GM18502 (cell line): ENCODE measurements around the gene POR.
"Not testable (repeated sequence)": the region's sequence is repeated elsewhere in the genome, so short reads cannot be mapped to it uniquely, and the experiment has no call there.

Experiments
- ATAC-seq: cut with Tn5 transposase; IDR thresholded peaks from one replicate; pipeline ENCODE4 v1.9.1; 2021; ENCODE audit warnings: mild to moderate bottlenecking; ENCODE audit not compliant: unreplicated experiment, poor library complexity

The POR gene

GRCh38 chr7:75883265-75883824 lies 31.6 kb upstream of the POR start:
- ATAC-seq: not testable (repeated sequence)

- no peak for ATAC-seq
Observed at GRCh38 chr7:75884476-75884875, 30.5 kb upstream of the POR start.

GRCh38 chr7:75885036-75885435 lies 29.9 kb upstream of the POR start:
- ATAC-seq: no peak

- ATAC-seq: no peak
Observed at GRCh38 chr7:75887669-75888369, 27.1 kb upstream of the POR start.

- no peak for ATAC-seq
Observed at GRCh38 chr7:75888464-75889222, 26.3 kb upstream of the POR start.

- ATAC-seq: no peak
Observed at GRCh38 chr7:75889223-75889825, 25.6 kb upstream of the POR start.

- ATAC-seq: no peak
Observed at GRCh38 chr7:75889826-75890225, 25.1 kb upstream of the POR start.

- not testable (repeated sequence) for ATAC-seq
Observed at GRCh38 chr7:75891237-75891636, 23.7 kb upstream of the POR start.

GRCh38 chr7:75891815-75892411 lies 23.0 kb upstream of the POR start:
- ATAC-seq: no peak

- no peak for ATAC-seq
Observed at GRCh38 chr7:75892634-75893272, 22.2 kb upstream of the POR start.

GRCh38 chr7:75896803-75897327 lies 18.1 kb upstream of the POR start:
- ATAC-seq: no peak

- ATAC-seq: no peak
Observed at GRCh38 chr7:75900617-75901315, 14.2 kb upstream of the POR start.

- no peak for ATAC-seq
Observed at GRCh38 chr7:75905785-75906604, 9.0 kb upstream of the POR start.

GRCh38 chr7:75906991-75907667 lies 7.8 kb upstream of the POR start:
- ATAC-seq: no peak

GRCh38 chr7:75907668-75908039 lies 7.3 kb upstream of the POR start:
- ATAC-seq: not testable (repeated sequence)

- ATAC-seq: no peak
Observed at GRCh38 chr7:75909521-75910132, 5.3 kb upstream of the POR start.

GRCh38 chr7:75911186-75911585 lies 3.8 kb upstream of the POR start:
- not testable (repeated sequence) for ATAC-seq

GRCh38 chr7:75913437-75913836 lies 1.5 kb upstream of the POR start:
- ATAC-seq: no peak
